Measurements from ENCODE around the gene PRDM16.

Gene PRDM16

GRCh38 chr1:3433596-3434320 is 364.8 kb downstream of the PRDM16 start:
- H3K4me3 ChIP-seq (ENCODE audit: low read depth in 1 of 2, low read length in 2 of 2): no peak overlapping the region
- peaks cover 0 to 23% of the 10 kb centered on the region in 2 donors for H3K36me3 ChIP-seq (ENCODE audit: control insufficient read depth in 1 of 2, insufficient read depth in 2 of 2, low read length in 2 of 2)
- H3K27me3 ChIP-seq (ENCODE audit: control insufficient read depth in 1 of 2, insufficient read depth in 2 of 2, low read length in 2 of 2): no peaks in the 10 kb centered on the region

GRCh38 chr1:3434406-3435110 is 365.6 kb downstream of the PRDM16 start:
- Histone ChIP-seq H3K27ac (ENCODE audit: low read depth, low read length) (no peak overlapping the region), H3K9ac (ENCODE audit: low read depth in 1 of 2, low read length in 2 of 2) (no peak overlapping the region), H3K36me3 (ENCODE audit: control insufficient read depth in 1 of 2, insufficient read depth in 2 of 2, low read length in 2 of 2) (peaks cover 0 to 18% of the 10 kb centered on the region in 2 donors), H3K9me3 (ENCODE audit: control insufficient read depth in 1 of 2, low read length in 2 of 2) (no peaks in the 10 kb centered on the region), H3K4me1 (ENCODE audit: control insufficient read depth in 1 of 2, insufficient read depth in 2 of 2, low read length in 2 of 2) (no peaks in the 10 kb centered on the region), H3K27me3 (ENCODE audit: control insufficient read depth in 1 of 2, insufficient read depth in 2 of 2, low read length in 2 of 2) (no peaks in the 10 kb centered on the region), H3K4me3 (ENCODE audit: low read depth in 1 of 2, low read length in 2 of 2) (no peak overlapping the region)

More at GRCh38 chr1:3433596-3434320, 364.8 kb downstream of the PRDM16 start:
- H3K27ac ChIP-seq (ENCODE audit: low read depth, low read length): no peak overlapping the region
- no peak overlapping the region for H3K9ac ChIP-seq (ENCODE audit: low read depth in 1 of 2, low read length in 2 of 2)
- no peaks in the 10 kb centered on the region for H3K9me3 ChIP-seq (ENCODE audit: control insufficient read depth in 1 of 2, low read length in 2 of 2)
- H3K4me1 ChIP-seq (ENCODE audit: control insufficient read depth in 1 of 2, insufficient read depth in 2 of 2, low read length in 2 of 2): no peaks in the 10 kb centered on the region

- Histone ChIP-seq H3K4me1 (ENCODE audit: control insufficient read depth in 1 of 2, insufficient read depth in 2 of 2, low read length in 2 of 2) (no peaks in the 10 kb centered on the region), H3K4me3 (ENCODE audit: low read depth in 1 of 2, low read length in 2 of 2) (no peak overlapping the region), H3K36me3 (ENCODE audit: control insufficient read depth in 1 of 2, insufficient read depth in 2 of 2, low read length in 2 of 2) (peaks cover 0 to 16% of the 10 kb centered on the region in 2 donors), H3K9me3 (ENCODE audit: control insufficient read depth in 1 of 2, low read length in 2 of 2) (no peaks in the 10 kb centered on the region), H3K27ac (ENCODE audit: low read depth, low read length) (no peak overlapping the region), H3K9ac (ENCODE audit: low read depth in 1 of 2, low read length in 2 of 2) (no peak overlapping the region), H3K27me3 (ENCODE audit: control insufficient read depth in 1 of 2, insufficient read depth in 2 of 2, low read length in 2 of 2) (peaks cover 0 to 4% of the 10 kb centered on the region in 2 donors)
These were observed 366.7 kb downstream of the PRDM16 start for GRCh38 chr1:3435666-3436065.

- H3K36me3 ChIP-seq (ENCODE audit: control insufficient read depth in 1 of 2, insufficient read depth in 2 of 2, low read length in 2 of 2): peaks cover 0 to 10% of the 10 kb centered on the region in 2 donors
- H3K9me3 ChIP-seq (ENCODE audit: control insufficient read depth in 1 of 2, low read length in 2 of 2): no peaks in the 10 kb centered on the region
- H3K9ac ChIP-seq (ENCODE audit: low read depth in 1 of 2, low read length in 2 of 2): no peak overlapping the region
- H3K27me3 ChIP-seq (ENCODE audit: control insufficient read depth in 1 of 2, insufficient read depth in 2 of 2, low read length in 2 of 2): peaks cover 6 to 7% of the 10 kb centered on the region in 2 donors
- H3K4me3 ChIP-seq (ENCODE audit: low read depth in 1 of 2, low read length in 2 of 2): no peak overlapping the region
- no peak overlapping the region for H3K27ac ChIP-seq (ENCODE audit: low read depth, low read length)
- H3K4me1 ChIP-seq (ENCODE audit: control insufficient read depth in 1 of 2, insufficient read depth in 2 of 2, low read length in 2 of 2): no peaks in the 10 kb centered on the region
These were observed 367.4 kb downstream of the PRDM16 start for GRCh38 chr1:3436451-3436850.

DNA sequence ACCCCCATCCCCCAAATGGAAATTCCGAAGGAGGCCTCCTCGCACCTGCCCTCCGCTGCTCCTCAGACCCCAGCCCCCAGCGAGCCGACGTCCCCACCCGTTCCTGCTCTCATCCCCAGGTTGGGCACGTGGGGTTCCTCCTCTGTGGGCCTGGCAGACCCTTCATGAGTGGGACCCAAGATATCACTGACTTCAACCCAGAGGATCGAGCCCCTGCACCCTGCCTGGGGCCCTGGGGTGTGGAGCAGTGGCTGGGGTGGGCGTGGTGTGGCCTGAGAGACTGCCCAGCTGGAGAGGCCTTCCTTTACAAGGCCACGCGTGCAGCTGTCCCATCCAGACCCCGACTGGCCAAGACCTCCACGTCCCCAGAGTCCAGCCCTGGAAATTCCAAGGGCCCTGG is 367.9 kb downstream of the PRDM16 start:
- H3K4me1 ChIP-seq (ENCODE audit: control insufficient read depth in 1 of 2, insufficient read depth in 2 of 2, low read length in 2 of 2): no peaks in the 10 kb centered on the region
- H3K9ac ChIP-seq (ENCODE audit: low read depth in 1 of 2, low read length in 2 of 2): no peak overlapping the region
- H3K4me3 ChIP-seq (ENCODE audit: low read depth in 1 of 2, low read length in 2 of 2): no peak overlapping the region
- H3K9me3 ChIP-seq (ENCODE audit: control insufficient read depth in 1 of 2, low read length in 2 of 2): no peaks in the 10 kb centered on the region
- H3K27ac ChIP-seq (ENCODE audit: low read depth, low read length): no peak overlapping the region
- peaks cover 0 to 6% of the 10 kb centered on the region in 2 donors for H3K36me3 ChIP-seq (ENCODE audit: control insufficient read depth in 1 of 2, insufficient read depth in 2 of 2, low read length in 2 of 2)
- H3K27me3 ChIP-seq (ENCODE audit: control insufficient read depth in 1 of 2, insufficient read depth in 2 of 2, low read length in 2 of 2): peaks cover 6 to 8% of the 10 kb centered on the region in 2 donors

DNA sequence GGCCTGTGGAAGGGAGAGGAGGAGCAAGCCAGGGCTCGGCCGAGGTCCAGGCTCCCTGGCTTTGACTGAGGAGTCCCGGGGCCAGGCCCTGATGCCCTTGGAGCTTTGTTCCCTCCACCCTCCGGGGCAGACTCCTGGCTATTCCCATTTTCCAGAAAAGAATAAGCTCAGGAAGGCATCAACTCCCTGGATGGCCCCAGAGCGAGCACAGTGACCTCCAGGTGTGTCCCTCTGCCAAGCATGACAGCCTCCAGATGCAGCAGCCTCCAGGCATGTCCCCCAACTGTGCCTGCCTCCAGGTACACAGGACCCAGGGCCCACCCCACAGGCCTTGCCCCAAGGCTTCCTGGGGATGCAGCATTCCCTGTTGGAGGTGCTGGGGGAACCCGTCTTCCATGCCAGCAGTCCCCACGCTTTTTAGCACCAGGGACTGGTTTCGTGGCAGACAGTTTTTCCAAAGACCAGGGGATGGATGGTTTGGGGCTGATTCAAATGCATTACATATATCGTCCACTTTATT is 369.7 kb downstream of the PRDM16 start:
- H3K36me3 ChIP-seq (ENCODE audit: control insufficient read depth in 1 of 2, insufficient read depth in 2 of 2, low read length in 2 of 2): no peaks in the 10 kb centered on the region
- H3K4me3 ChIP-seq (ENCODE audit: low read depth in 1 of 2, low read length in 2 of 2): no peak overlapping the region
- no peaks in the 10 kb centered on the region for H3K9me3 ChIP-seq (ENCODE audit: control insufficient read depth in 1 of 2, low read length in 2 of 2)
- H3K9ac ChIP-seq (ENCODE audit: low read depth in 1 of 2, low read length in 2 of 2): no peak overlapping the region
- H3K27ac ChIP-seq (ENCODE audit: low read depth, low read length): no peak overlapping the region
- no peaks in the 10 kb centered on the region for H3K4me1 ChIP-seq (ENCODE audit: control insufficient read depth in 1 of 2, insufficient read depth in 2 of 2, low read length in 2 of 2)
- H3K27me3 ChIP-seq (ENCODE audit: control insufficient read depth in 1 of 2, insufficient read depth in 2 of 2, low read length in 2 of 2): peaks cover 6 to 13% of the 10 kb centered on the region in 2 donors

DNA sequence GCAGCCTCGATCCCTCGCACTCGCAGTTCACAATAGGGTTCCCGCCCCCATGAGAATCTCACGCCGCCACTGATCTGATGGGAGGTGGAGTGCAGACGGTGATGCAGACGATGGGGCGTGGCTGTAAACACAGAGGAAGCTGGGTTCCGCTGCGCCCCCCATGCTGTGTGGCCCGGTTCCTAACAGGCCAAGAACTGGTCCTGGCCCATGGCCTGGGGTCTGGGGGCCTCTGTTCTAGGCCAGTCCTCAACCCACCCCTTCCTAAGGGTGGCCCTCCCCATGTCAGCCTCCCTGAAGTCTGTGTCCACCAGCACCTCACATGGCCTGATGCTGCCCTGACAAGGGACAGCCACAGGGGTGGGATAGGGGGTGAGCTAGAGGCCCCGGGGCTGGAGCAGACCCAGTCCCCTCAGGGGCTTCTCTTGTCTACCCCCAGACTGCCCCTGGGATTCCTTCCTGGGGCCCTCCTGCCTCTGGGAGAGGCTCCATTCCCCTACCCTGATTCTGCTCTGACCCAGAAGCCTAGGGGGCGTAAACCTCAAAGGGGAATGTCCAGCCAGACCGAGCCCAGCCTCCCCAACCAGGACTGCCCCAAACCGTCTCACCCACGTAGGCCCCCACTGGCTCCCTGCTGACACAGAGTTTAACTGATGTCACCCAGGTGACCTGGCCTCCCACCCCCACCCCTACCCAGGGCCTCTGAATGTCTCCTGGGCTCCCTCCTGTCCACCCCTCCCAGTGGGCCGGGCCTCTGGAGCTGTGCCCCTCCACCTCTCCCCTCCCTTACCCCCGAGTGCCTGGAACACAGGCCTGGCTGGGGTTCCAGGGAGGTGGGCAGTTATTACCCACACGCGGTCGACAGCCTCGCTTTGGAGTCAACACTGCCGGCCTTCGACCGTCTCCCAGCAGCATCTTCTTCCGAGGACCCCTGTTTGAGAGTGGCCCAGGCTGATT is 370.6 kb downstream of the PRDM16 start:
- Histone ChIP-seq H3K36me3 (ENCODE audit: control insufficient read depth in 1 of 2, insufficient read depth in 2 of 2, low read length in 2 of 2) (no peaks in the 10 kb centered on the region), H3K9me3 (ENCODE audit: control insufficient read depth in 1 of 2, low read length in 2 of 2) (no peaks in the 10 kb centered on the region), H3K4me3 (ENCODE audit: low read depth in 1 of 2, low read length in 2 of 2) (no peak overlapping the region), H3K27ac (ENCODE audit: low read depth, low read length) (no peak overlapping the region), H3K27me3 (ENCODE audit: control insufficient read depth in 1 of 2, insufficient read depth in 2 of 2, low read length in 2 of 2) (peaks cover 6 to 17% of the 10 kb centered on the region in 2 donors), H3K9ac (ENCODE audit: low read depth in 1 of 2, low read length in 2 of 2) (no peak overlapping the region), H3K4me1 (ENCODE audit: control insufficient read depth in 1 of 2, insufficient read depth in 2 of 2, low read length in 2 of 2) (no peaks in the 10 kb centered on the region)

DNA sequence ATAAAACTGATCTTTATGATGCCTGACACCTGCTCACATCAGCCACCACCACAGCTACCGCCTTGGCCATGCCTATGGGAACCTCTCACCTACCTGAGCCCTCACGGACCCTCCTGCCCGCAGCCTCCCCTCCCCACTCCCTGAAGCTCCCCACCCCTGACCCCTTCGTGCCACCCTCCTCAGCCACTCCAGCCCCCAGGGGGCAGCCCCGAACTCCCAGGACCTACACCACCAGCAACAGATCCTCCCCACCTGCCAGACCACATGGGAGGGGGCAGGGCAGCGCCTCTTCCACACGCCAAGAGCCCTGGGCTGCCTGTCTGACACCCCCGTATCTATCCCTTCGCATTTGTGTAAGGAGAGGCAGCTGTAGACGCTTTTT is 371.3 kb downstream of the PRDM16 start:
- Histone ChIP-seq H3K4me3 (ENCODE audit: low read depth in 1 of 2, low read length in 2 of 2) (no peak overlapping the region), H3K36me3 (ENCODE audit: control insufficient read depth in 1 of 2, insufficient read depth in 2 of 2, low read length in 2 of 2) (no peaks in the 10 kb centered on the region), H3K4me1 (ENCODE audit: control insufficient read depth in 1 of 2, insufficient read depth in 2 of 2, low read length in 2 of 2) (no peaks in the 10 kb centered on the region), H3K9me3 (ENCODE audit: control insufficient read depth in 1 of 2, low read length in 2 of 2) (no peaks in the 10 kb centered on the region), H3K27ac (ENCODE audit: low read depth, low read length) (no peak overlapping the region), H3K9ac (ENCODE audit: low read depth in 1 of 2, low read length in 2 of 2) (no peak overlapping the region), H3K27me3 (ENCODE audit: control insufficient read depth in 1 of 2, insufficient read depth in 2 of 2, low read length in 2 of 2) (peaks cover 6 to 17% of the 10 kb centered on the region in 2 donors)

DNA sequence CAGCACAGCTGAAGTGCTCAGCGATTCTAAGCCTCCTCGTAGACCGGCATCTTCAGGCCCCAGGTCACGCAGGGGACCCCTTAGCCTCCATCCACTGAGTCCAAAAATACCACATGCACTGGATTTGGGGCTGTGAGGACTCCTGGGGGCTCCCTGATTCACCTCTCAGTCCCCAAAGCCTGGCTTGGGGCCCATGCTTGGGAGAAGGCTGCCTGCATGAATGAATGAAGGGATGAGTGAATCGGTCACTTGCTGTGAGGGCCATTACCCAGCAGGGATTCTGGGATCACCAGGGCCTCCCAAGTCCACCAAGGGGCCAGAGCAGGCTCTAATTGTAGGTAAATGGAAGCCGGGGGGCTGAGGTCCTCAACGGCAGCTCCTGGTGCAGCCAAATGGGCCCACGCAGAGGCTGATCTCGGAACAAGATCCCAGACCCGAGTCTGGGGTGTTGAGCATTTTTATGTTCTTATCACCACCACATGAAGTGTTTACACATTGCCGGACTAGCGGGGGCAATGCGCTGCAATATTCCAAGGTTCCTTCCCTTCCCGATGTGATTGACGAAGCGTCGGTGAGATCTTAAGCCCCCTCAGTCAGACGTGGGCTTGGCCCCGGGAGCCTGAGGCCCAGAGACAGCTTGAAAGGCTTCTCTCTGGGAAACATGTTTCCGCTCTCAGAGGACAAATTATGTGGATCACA is 371.9 kb downstream of the PRDM16 start:
- Histone ChIP-seq H3K9me3 (ENCODE audit: control insufficient read depth in 1 of 2, low read length in 2 of 2) (no peaks in the 10 kb centered on the region), H3K4me1 (ENCODE audit: control insufficient read depth in 1 of 2, insufficient read depth in 2 of 2, low read length in 2 of 2) (no peaks in the 10 kb centered on the region), H3K36me3 (ENCODE audit: control insufficient read depth in 1 of 2, insufficient read depth in 2 of 2, low read length in 2 of 2) (no peaks in the 10 kb centered on the region), H3K4me3 (ENCODE audit: low read depth in 1 of 2, low read length in 2 of 2) (no peak overlapping the region), H3K27ac (ENCODE audit: low read depth, low read length) (no peak overlapping the region), H3K9ac (ENCODE audit: low read depth in 1 of 2, low read length in 2 of 2) (no peak overlapping the region), H3K27me3 (ENCODE audit: control insufficient read depth in 1 of 2, insufficient read depth in 2 of 2, low read length in 2 of 2) (peaks cover 6 to 17% of the 10 kb centered on the region in 2 donors)
